Stimulated activated CD8-positive, alpha-beta memory T cell treated with anti-CD3 and anti-CD28 coated beads, Interleukin-15, amount 100 ng/mL, for 4 hours (primary cell): Measurements from ENCODE around the gene HSD17B1.

Experiments used
- DNase-seq, 2 donors: peaks; one replicate each; pipeline ENCODE4 v3.0.0-alpha.2; 2020; ENCODE audit warnings: low read depth in 2 of 2

HSD17B1 gene

GRCh38 chr17:42566883-42567573 lies 14.3 kb downstream of the HSD17B1 start, which contains the start of gene MLX:
MLX (plus strand) TSS chr17:42567100; CDS start chr17:42567125, 25 bp downstream.
- DNase-seq: peak; percentile 77 to 83

GRCh38 chr17:42568341-42569111 lies 15.8 kb downstream of the HSD17B1 start:
- DNase-seq: no peak

- no peak for DNase-seq
Measured at GRCh38 chr17:42571435-42572225, 18.9 kb downstream of the HSD17B1 start.

- DNase-seq: no peak
Measured at GRCh38 chr17:42573095-42573494, 20.4 kb downstream of the HSD17B1 start.

- DNase-seq: no peak
Measured at GRCh38 chr17:42574463-42574862, 21.7 kb downstream of the HSD17B1 start.

GRCh38 chr17:42577140-42577531 lies 24.4 kb downstream of the HSD17B1 start:
- no peak for DNase-seq

GRCh38 chr17:42577532-42578281 lies 25.0 kb downstream of the HSD17B1 start, which contains the start of gene PSMC3IP:
PSMC3IP (minus strand) TSS chr17:42577729; CDS start chr17:42577686, 43 bp downstream.
- DNase-seq: peak; percentile 80 to 85

- DNase-seq: peak in 1 of 2 donors; percentile 41
Measured at GRCh38 chr17:42578282-42578869, 25.7 kb downstream of the HSD17B1 start.

GRCh38 chr17:42579794-42580551 lies 27.2 kb downstream of the HSD17B1 start:
- no peak for DNase-seq

GRCh38 chr17:42581744-42582270 lies 29.1 kb downstream of the HSD17B1 start:
- DNase-seq: no peak

- no peak for DNase-seq
Measured at GRCh38 chr17:42584880-42585279, 32.2 kb downstream of the HSD17B1 start.

- DNase-seq: no peak
Measured at GRCh38 chr17:42585353-42585752, 32.6 kb downstream of the HSD17B1 start.

- no peak for DNase-seq
Measured at GRCh38 chr17:42586514-42587230, 33.9 kb downstream of the HSD17B1 start.

GRCh38 chr17:42590886-42591285 lies 38.2 kb downstream of the HSD17B1 start:
- DNase-seq: no peak

GRCh38 chr17:42591411-42591810 lies 38.7 kb downstream of the HSD17B1 start:
- DNase-seq: no peak

GRCh38 chr17:42596386-42596785 lies 43.7 kb downstream of the HSD17B1 start:
- no peak for DNase-seq

GRCh38 chr17:42598905-42599304 lies 46.2 kb downstream of the HSD17B1 start:
- no peak for DNase-seq

GRCh38 chr17:42603318-42603717 lies 50.6 kb downstream of the HSD17B1 start:
- no peak for DNase-seq
